Regular cardiac myocyte (primary cell): ENCODE measurements around the gene ARPP21. TPM values are rescaled to one million over a fixed set of nuclear protein-coding genes. Genes with fewer than 3 reads are reported as not detected.

Experiments
- total RNA-seq: library from RNA; depleted of rRNA; stranded (reverse); fragments of >200 nt; gene quantifications from 2 replicates; pipeline ENCODE4 v1.2.3, GENCODE V29; 2014

Gene ARPP21
- total RNA-seq: 2.0 and 6.5 TPM in 2 replicates

DNA sequence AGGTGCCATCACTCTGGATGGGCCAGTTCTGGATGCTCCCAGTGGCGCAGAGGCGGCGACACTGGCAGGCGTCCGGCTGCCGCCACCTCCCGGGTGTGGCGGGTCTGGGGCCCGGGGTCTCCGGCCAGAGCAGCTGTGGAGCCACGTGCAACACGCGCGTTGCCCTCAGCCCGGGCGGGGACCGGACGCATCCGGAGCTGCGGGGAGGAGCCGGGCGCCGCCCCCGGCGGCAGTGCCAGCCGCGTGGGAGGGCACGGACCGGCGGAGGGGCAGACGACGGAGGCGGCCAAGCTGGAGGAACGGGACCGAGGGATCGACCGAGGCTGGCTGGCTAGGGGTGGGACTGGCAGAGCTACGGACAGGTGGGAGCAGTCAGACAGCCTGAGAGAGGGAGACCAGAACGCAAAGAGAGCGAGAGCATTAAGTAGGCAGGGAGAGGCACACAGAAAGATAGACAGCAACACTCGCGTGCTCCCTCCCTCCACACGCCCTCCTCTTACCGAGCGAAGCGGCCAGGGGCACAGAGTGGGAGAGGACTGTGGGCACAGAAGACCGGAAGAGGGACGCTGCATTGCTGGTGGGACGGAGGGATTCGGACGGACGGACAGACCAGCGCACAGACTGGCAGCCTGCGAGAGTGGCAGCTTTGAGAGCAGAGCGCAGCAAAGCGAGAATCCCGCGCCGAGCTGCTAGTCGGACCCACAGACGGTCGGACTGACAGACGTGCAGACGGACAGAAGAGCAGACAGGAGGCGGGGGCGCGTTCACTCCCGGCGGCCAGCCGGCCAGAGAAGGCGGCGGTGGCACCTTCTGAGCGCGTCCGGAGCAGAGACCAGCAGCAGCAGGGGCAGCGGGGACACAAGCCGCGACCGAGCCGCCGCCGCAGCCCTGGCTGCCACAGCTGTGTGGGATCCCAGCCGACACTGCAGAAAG is at the start of gene ARPP21:
Gene ARPP21 (plus strand): TSS at position 272 of the 933 bp plus-strand sequence. CDS start 42,227 bp downstream, outside the sequence.

